Omental fat pad (tissue), 4 donors: ENCODE data around the gene MRPL34. TPM values are rescaled to one million over a fixed set of nuclear protein-coding genes. Genes with fewer than 3 reads are reported as not detected.
"Not testable (repeated sequence)": the region's sequence is repeated elsewhere in the genome, so short reads cannot be mapped to it uniquely, and the experiment has no call there.

Experiments
- ATAC-seq: fragments of 150-250 bp; one replicate; pipeline ENCODE4 v1.9.1; 2016; ENCODE audit warnings: mild to moderate bottlenecking, moderate library complexity; ENCODE audit not compliant: low FRiP score
- DNase-seq: peaks from one replicate; pipeline ENCODE4 v3.0.0-alpha.2; 2019; ENCODE audit warnings: low spot score
- CTCF ChIP-seq, 3 donors: fragments of 450-650 bp; IDR thresholded peaks; one replicate each; pipeline ENCODE4 v1.5.1; 2016 to 2017; ENCODE audit warnings: antibody characterized with exemption in 3 of 3, mild to moderate bottlenecking in 3 of 3, moderate library complexity in 2 of 3
- total RNA-seq, 4 donors: library from RNA; depleted of rRNA; stranded (reverse); fragments of >200 nt; gene quantifications; one replicate each; pipeline ENCODE4 v1.1.0, GENCODE V29; 2016

MRPL34 gene
- total RNA-seq, 4 donors from 2014 or later = 87.9 to 134 (median 119) TPM

DNA sequence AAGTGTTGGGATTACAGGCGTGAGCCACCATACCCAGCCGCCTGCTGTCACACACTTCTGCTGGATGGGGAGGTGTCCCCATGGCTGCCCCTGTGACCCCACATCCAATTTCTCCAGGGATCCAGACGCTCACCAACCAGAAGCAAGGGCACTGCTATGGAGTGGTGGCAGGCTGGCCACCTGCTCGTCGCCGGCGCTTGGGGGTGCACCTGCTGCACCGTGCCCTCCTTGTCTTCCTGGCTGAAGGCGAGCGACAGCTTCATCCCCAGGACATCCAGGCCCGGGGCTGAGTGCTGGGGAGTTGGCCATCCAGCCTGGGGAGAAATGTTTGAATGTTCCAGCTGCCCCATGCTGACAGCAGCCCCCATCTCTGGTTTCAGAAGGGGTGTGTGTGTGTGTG lies 19.4 kb upstream of the MRPL34 start:
- ATAC-seq (no peak), DNase-seq (no peak)
- TF ChIP-seq CTCF (IDR thresholded peaks at IDR 0.05) = no peak

GRCh38 chr19:17286752-17287151 lies 18.9 kb upstream of the MRPL34 start:
- DNase-seq = no peak
- ATAC-seq = no peak
- TF ChIP-seq CTCF (IDR thresholded peaks at IDR 0.05) = no peak

DNA sequence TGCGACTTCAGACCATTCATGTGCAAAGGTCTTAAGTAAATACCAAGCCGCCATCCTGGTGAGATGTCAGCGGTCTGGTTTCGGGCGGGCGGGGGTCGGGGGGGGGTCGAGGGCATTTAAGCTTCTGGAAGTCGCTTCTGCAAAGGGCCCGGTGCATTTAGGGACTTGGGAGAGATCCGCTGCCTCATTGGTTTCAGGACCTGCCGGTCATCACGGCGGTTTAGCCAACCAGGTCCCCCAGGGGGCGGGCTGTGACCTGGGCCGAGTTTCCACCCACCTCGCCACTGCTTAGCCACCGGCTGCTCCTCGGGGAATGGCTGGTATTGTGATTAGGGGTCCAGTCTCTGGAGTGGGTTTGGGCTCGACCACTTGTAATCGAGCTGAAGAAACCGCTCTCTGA lies 16.2 kb upstream of the MRPL34 start:
- TF ChIP-seq CTCF (IDR thresholded peaks at IDR 0.05) = no peak
- no peak for ATAC-seq
- DNase-seq = no peak

DNA sequence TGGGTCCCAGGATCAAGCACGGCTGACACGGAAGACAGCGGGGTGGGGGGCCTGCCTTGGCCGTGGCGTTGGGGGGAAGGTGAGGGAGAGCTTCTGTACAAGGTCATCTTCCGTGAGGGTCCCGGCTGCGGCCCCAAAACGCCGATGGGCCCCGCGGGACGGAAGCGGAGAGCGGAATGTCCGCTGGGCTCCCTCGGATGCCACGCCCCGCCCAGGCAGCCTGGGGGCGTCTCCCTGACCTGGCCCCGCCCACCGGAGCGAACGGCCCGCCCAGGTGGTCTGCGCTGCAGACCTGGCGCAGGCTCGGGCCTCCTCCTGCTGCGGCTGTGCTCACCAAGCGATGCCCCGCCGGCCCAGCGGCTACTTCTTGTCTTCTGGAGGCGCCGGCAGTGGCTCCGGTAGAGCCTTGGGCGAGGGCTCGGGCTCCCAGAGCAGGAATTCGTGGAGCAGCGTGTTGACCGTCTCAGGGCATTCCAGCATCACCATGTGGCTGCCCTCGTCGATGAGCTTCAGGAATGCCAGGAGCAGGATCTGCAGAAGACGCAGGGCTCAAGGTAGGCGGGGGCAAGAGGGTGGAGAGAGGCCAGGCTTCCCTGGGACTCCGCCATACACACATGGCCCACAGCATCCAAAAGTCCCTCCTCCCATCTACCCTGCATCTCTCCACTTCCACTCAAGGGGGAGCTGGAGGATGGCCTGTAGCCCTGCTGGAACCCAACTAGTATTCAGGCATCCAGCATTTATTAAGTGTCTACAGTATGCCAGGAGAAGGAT lies 13.2 kb upstream of the MRPL34 start:
- DNase-seq (peak; percentile 68), ATAC-seq (peak; percentile 93)
- TF ChIP-seq CTCF (IDR thresholded peaks at IDR 0.05) = no peak

- DNase-seq = no peak
- ATAC-seq = no peak
- no peak for TF ChIP-seq CTCF (IDR thresholded peaks at IDR 0.05)
Measured at GRCh38 chr19:17293605-17294004, 12.1 kb upstream of the MRPL34 start.

GRCh38 chr19:17294051-17294891 lies 11.4 kb upstream of the MRPL34 start:
- DNase-seq (no peak), ATAC-seq (no peak)
- no peak for TF ChIP-seq CTCF (IDR thresholded peaks at IDR 0.05)

DNA sequence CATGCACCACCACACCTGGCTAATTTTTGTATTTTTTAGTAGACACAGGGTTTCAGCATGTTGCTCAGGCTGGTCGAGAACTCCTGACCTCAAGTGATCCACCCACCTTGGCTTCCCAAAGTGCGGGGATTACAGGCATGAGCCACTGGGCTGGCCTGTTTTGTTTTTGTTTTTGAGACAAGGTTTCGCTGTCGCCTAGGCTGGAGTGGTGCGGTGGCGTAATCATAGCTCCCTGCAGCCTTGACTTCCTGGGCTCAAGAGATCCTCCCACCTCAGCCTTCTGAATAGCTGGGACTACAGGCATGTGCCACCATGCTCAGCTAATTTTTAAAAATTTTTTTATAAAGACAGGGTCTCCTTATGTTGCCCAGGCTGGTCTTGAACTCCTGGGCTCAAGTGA lies 10.1 kb upstream of the MRPL34 start:
- DNase-seq, ATAC-seq: not testable (repeated sequence)
